Karpas-422 (cell line): ENCODE results near the gene FTH1. TPM values are rescaled to one million over a fixed set of nuclear protein-coding genes. Genes with fewer than 3 reads are reported as not detected.

ENCODE experiments used
- DNase-seq: peaks from one replicate; pipeline ENCODE4 v3.0.0-alpha.2; 2015
- H2AFZ ChIP-seq: fragments of 200-600 bp; sonication (generic); 2 replicates; pipeline ENCODE4 v1.6.1; 2014; ENCODE audit warnings: antibody characterized with exemption, low read length, mixed read lengths
- H3K27ac ChIP-seq: fragments of 200-600 bp; sonication (generic); 2 replicates; pipeline ENCODE4 v1.5.1; 2014; ENCODE audit warnings: mild to moderate bottlenecking, low read length, moderate library complexity
- H3K27me3 ChIP-seq: fragments of 200-600 bp; sonication (generic); 2 replicates; pipeline ENCODE4 v1.6.1; 2014; ENCODE audit warnings: low read length, mixed read lengths
- H3K36me3 ChIP-seq: fragments of 200-600 bp; sonication (generic); 2 replicates; pipeline ENCODE4 v1.6.1; 2014; ENCODE audit warnings: low read length, mixed read lengths; ENCODE audit not compliant: insufficient read depth
- H3K4me1 ChIP-seq: fragments of 200-600 bp; sonication (generic); 2 replicates; pipeline ENCODE4 v1.6.1; 2014; ENCODE audit warnings: mild to moderate bottlenecking, low read length, mixed read lengths
- H3K4me2 ChIP-seq: fragments of 200-600 bp; sonication (generic); 2 replicates; pipeline ENCODE4 v1.6.1; 2014; ENCODE audit warnings: low read length, low read depth, mild to moderate bottlenecking; ENCODE audit not compliant: poor library complexity, severe bottlenecking
- H3K4me3 ChIP-seq: fragments of 200-600 bp; sonication (generic); 2 replicates; pipeline ENCODE4 v1.5.1; 2014; ENCODE audit warnings: mild to moderate bottlenecking, antibody characterized with exemption, low read length, mixed read lengths
- H3K79me2 ChIP-seq: fragments of 200-600 bp; sonication (generic); 2 replicates; pipeline ENCODE4 v1.6.1; 2014; ENCODE audit warnings: mild to moderate bottlenecking, low read length, mixed read lengths
- H3K9ac ChIP-seq: fragments of 200-600 bp; sonication (generic); 2 replicates; pipeline ENCODE4 v1.6.0; 2014; ENCODE audit warnings: low read length
- H3K9me2 ChIP-seq: fragments of 200-600 bp; sonication (generic), shearing (Covaris generic); replicated peaks from 2 replicates; pipeline ENCODE4 v1.6.0; 2014; ENCODE audit warnings: mild to moderate bottlenecking, low read length, moderate library complexity; ENCODE audit not compliant: insufficient read depth
- H3K9me3 ChIP-seq: fragments of 300-700, 200-600 bp; sonication (generic); 2 replicates; pipeline ENCODE4 v1.6.1; 2014; ENCODE audit warnings: low read length, mixed read lengths
- H4K20me1 ChIP-seq: fragments of 200-600 bp; sonication (generic); 2 replicates; pipeline ENCODE4 v1.6.1; 2014; ENCODE audit warnings: mild to moderate bottlenecking, antibody characterized with exemption, low read length, low read depth; ENCODE audit not compliant: insufficient read depth
- total RNA-seq: library from RNA; depleted of rRNA; stranded (reverse); fragments of >200 nt; shearing (Covaris generic); gene quantifications from 2 replicates; pipeline ENCODE4 v1.2.3, GENCODE V29; 2014; ENCODE audit warnings: low replicate concordance; rRNA removed

FTH1 gene
- total RNA-seq = 209 and 392 TPM in 2 replicates

DNA sequence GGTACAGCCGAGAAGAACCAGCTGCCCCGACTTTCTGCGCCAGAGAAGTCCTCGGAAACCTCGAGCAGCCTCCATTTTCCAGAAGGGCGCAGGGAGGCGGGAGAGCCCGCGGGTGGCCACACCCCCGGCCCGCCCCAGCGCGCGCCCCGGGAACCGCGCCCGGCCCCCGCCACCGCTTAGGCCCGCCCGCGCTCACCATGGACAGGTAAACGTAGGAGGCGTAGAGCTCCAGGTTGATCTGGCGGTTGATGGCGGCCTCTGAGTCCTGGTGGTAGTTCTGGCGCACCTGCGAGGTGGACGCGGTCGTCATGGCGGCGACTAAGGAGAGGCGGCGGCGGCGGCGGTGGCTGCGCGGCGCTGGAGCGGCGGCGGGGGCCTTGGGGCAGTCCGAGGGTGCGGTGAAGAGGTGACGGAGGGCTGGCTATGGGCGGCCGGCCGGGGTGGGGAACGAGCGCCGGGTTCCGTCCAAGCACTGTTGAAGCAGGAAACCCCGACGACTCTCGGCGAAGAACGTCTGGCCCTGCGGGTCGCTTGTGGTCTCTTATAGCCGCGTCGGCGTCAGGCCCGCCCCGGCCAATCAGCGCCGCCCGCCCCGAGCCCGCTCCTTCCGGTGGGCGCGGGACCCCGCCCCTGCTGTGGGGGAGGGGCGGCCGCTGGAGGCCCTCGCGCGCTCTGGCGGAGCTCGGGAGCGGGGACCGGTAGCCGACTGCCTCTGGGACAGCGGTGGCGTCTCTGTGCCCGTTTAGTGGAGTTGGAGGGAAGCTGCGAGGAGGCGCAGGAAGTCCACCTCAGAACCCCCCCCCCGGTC, at the start of gene FTH1:
Gene FTH1, minus strand, starts transcription at position 519 of the 808 bp plus-strand sequence. Its CDS starts 209 bp downstream, at position 310.
- Histone ChIP-seq H3K27ac (peak within 1 kb of the TSS; percentile 60), H3K4me2 (peak within 1 kb of the TSS; percentile 99), H3K36me3 (peaks cover 17% of the 10 kb centered on the region), H4K20me1 (peaks cover 28% of the 10 kb centered on the region), H3K4me3 (peak within 1 kb of the TSS; percentile 98), H3K79me2 (peaks cover 10% of the 10 kb centered on the region), H3K9me3 (no peaks in the 10 kb centered on the region), H2AFZ (peak within 1 kb of the TSS; percentile 71), H3K27me3 (no peaks in the 10 kb centered on the region), H3K4me1 (peaks cover 66% of the 10 kb centered on the region), H3K9me2 (no peaks in the 10 kb centered on the region), H3K9ac (peak within 1 kb of the TSS; percentile 88)
- DNase-seq = peak; percentile 94

GRCh38 chr11:62015615-62016014, 48.2 kb upstream of the FTH1 start:
- Histone ChIP-seq H4K20me1 (no peaks in the 10 kb centered on the region), H3K9me2 (no peaks in the 10 kb centered on the region), H3K4me3 (no peak overlapping the region), H3K9ac (no peak overlapping the region), H2AFZ (no peak overlapping the region), H3K4me2 (no peak overlapping the region), H3K79me2 (no peaks in the 10 kb centered on the region), H3K27ac (no peak overlapping the region), H3K27me3 (no peaks in the 10 kb centered on the region), H3K9me3 (no peaks in the 10 kb centered on the region), H3K4me1 (no peaks in the 10 kb centered on the region), H3K36me3 (no peaks in the 10 kb centered on the region)
- no peak for DNase-seq

DNA sequence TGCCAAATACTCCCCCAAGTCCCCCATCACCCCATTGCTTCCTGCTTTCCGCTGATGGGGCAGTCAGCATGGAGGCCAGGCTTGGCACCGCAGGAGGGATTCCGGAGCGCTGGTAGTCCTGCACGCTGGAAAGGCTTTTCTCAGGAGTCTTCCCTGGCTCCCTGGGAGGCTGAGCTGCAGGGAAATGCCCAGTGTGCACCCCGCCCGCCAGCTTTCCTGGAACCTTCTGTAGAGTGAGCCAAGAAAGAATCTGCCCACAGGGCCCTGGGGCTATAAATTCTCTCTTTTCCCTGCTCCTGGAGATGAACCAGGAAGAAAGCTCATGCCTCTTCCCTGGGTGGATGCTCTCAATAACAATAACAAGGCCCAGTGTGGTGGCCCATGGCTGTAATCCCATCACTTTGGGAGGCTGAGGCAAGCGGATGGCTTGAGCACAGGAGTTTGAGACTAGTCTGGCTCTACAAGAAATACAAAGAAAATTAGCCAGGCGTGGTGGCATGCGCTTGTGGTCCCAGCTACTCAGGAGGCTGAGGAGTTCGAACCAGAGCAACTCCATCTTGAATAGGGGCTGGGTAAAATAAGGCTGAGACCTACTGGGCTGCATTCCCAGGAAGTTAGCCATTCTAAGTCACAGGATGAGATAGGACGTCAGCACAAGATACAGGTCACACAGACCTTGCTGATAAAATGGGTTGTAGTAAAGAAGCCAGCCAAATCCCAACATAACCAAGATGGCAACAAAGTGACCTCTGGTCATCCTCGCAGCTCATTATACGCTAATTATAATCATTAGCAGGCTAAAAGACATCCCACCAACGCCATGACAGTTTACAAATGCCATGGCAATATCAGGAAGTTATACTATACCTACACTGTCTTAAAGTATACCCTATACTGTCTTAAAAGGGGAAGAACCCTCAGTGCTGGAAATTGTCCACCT, 46.4 kb upstream of the FTH1 start:
- Histone ChIP-seq H4K20me1 (no peaks in the 10 kb centered on the region), H3K4me2 (no peak overlapping the region), H3K9me2 (no peaks in the 10 kb centered on the region), H3K4me3 (no peak overlapping the region), H3K9ac (no peak overlapping the region), H2AFZ (no peak overlapping the region), H3K79me2 (no peaks in the 10 kb centered on the region), H3K4me1 (no peaks in the 10 kb centered on the region), H3K9me3 (no peaks in the 10 kb centered on the region), H3K27me3 (no peaks in the 10 kb centered on the region), H3K27ac (no peak overlapping the region), H3K36me3 (no peaks in the 10 kb centered on the region)
- DNase-seq = no peak

DNA sequence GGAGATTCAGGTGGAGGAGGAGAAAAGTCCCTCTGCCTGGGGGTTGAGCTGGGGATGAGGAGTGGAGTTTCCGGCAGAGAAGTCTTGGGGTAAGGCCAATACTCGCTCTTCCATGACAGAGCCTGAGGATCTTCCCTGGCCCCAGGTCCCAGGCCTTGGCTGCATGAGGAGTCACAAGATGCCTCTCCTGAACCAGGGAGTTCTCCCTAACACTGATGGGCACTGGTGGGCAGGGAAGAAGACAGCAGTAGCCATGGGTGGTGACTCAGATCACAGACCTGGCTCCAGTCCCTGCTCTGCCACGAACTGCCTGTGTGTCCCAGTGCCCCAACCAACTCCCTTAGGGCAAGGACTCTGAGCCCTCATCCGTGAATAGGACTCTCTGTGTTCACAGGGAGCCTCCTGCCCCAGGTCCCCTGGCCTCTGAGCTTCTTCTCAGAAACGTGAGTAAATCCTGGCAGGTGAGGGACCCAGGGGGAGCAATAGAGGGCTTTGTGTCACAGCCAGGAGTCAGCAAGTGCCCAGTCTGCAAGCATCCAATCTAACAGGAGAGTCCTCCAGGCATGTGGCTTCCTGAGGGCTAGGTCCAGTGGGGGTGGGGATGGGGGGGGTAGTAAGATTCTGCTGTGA, 45.5 kb upstream of the FTH1 start:
- Histone ChIP-seq H3K9me3 (no peaks in the 10 kb centered on the region), H3K27me3 (no peaks in the 10 kb centered on the region), H3K4me2 (no peak overlapping the region), H3K4me3 (no peak overlapping the region), H3K79me2 (no peaks in the 10 kb centered on the region), H3K9ac (no peak overlapping the region), H4K20me1 (no peaks in the 10 kb centered on the region), H3K9me2 (no peaks in the 10 kb centered on the region), H2AFZ (no peak overlapping the region), H3K27ac (no peak overlapping the region), H3K4me1 (no peaks in the 10 kb centered on the region), H3K36me3 (no peaks in the 10 kb centered on the region)
- no peak for DNase-seq

DNA sequence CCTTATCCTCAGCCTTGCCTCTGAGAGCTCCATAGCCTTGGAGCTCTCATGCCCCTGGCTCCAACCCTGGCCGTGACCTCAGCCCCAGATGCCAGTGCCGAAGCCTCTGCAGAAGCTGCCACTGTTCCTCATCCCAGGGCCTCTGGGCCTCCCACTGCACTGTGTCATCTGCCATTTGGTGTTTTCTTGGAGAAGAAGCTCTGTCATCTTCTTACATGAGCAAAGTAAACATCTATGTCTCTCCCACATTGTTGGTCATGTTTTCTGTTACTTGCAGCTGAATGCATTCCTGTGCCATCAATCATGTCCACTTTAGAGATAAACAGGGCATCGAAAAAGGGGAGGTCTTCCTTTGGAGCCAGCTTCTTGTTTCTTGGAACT, 45.0 kb upstream of the FTH1 start:
- Histone ChIP-seq H3K27me3 (no peaks in the 10 kb centered on the region), H3K9me2 (no peaks in the 10 kb centered on the region), H3K4me2 (no peak overlapping the region), H2AFZ (no peak overlapping the region), H3K9ac (no peak overlapping the region), H3K9me3 (no peaks in the 10 kb centered on the region), H3K4me1 (no peaks in the 10 kb centered on the region), H3K4me3 (no peak overlapping the region), H3K36me3 (no peaks in the 10 kb centered on the region), H3K79me2 (no peaks in the 10 kb centered on the region), H3K27ac (no peak overlapping the region), H4K20me1 (no peaks in the 10 kb centered on the region)
- no peak for DNase-seq

GRCh38 chr11:62011881-62012280, 44.4 kb upstream of the FTH1 start:
- no peak for DNase-seq
- no peaks in the 10 kb centered on the region for H3K9me2 ChIP-seq
- no peaks in the 10 kb centered on the region for H3K27me3 ChIP-seq
- H3K27ac ChIP-seq = no peak overlapping the region
- H2AFZ ChIP-seq = no peak overlapping the region
- no peak overlapping the region for H3K4me3 ChIP-seq
- H3K79me2 ChIP-seq = no peaks in the 10 kb centered on the region
- H3K9me3 ChIP-seq = no peaks in the 10 kb centered on the region
- no peaks in the 10 kb centered on the region for H4K20me1 ChIP-seq
- H3K36me3 ChIP-seq = no peaks in the 10 kb centered on the region
- no peaks in the 10 kb centered on the region for H3K4me1 ChIP-seq
- no peak overlapping the region for H3K4me2 ChIP-seq
- no peak overlapping the region for H3K9ac ChIP-seq

DNA sequence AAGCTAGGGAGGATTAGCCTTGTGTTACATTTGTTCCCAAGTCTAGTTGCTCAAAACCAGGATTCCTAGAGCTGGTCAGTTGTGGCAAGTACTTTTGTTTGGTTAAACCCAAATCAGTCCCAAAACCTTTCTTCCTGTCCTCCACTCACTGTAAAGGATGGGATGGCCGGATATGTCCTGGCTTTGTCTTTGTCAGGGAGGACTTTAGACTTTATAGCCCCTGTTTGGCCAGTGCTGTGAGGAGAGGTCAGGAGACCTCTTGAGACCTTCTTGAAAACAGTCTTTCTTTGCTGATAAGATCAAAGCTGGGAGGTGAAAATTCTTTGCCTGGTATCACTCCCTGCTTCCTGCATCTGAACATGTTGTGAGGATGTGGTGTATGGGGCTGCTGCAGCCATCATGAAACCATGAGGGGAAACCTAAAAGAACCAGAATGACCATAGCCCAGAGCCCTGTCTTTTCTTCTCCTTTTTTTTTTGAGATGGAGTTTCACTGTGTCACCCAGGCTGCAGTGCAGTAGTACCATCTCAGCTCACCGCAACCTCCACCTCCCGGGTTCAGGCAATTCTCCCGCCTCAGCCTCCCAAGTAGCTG, 43.6 kb upstream of the FTH1 start:
- Histone ChIP-seq H3K27me3 (no peaks in the 10 kb centered on the region), H3K27ac (no peak overlapping the region), H3K36me3 (no peaks in the 10 kb centered on the region), H3K4me2 (no peak overlapping the region), H3K9me2 (no peaks in the 10 kb centered on the region), H3K4me1 (no peaks in the 10 kb centered on the region), H3K9ac (no peak overlapping the region), H2AFZ (no peak overlapping the region), H3K4me3 (no peak overlapping the region), H3K79me2 (no peaks in the 10 kb centered on the region), H3K9me3 (no peaks in the 10 kb centered on the region), H4K20me1 (no peaks in the 10 kb centered on the region)
- DNase-seq = no peak
